HepG2 (cell line): ENCODE results near the gene CDK10. TPM values are rescaled to one million over a fixed set of nuclear protein-coding genes. Genes with fewer than 3 reads are reported as not detected.

ENCODE experiments used
- CC2D1A ChIP-seq: sonication (generic); formaldehyde crosslinking; IDR thresholded peaks from 2 replicates; pipeline ENCODE4 v1.8.1; 2023; ENCODE audit warnings: mild to moderate bottlenecking, missing genetic modification reagents
- FLYWCH1 ChIP-seq: sonication (generic); formaldehyde crosslinking; IDR thresholded peaks from 2 replicates; pipeline ENCODE4 v1.8.1; 2023; ENCODE audit warnings: mild to moderate bottlenecking, missing genetic modification reagents
- HDAC1 ChIP-seq: sonication (generic); formaldehyde crosslinking; IDR thresholded peaks from 2 replicates; pipeline ENCODE4 v1.5.1; 2020; ENCODE audit warnings: mild to moderate bottlenecking, missing genetic modification reagents
- KLF11 ChIP-seq: IDR thresholded peaks from 2 replicates; pipeline ENCODE4 v1.6.1; 2016; ENCODE audit warnings: missing compliant biosample characterization
- MEIS2 ChIP-seq: sonication (generic); formaldehyde crosslinking; IDR thresholded peaks from 2 replicates; pipeline ENCODE4 v1.9.0; 2021; ENCODE audit warnings: mild to moderate bottlenecking, missing genetic modification reagents
- PHF5A ChIP-seq: IDR thresholded peaks from one replicate; pipeline ENCODE4 v1.6.1; 2018; ENCODE audit warnings: low read depth, missing genetic modification reagents; ENCODE audit not compliant: unreplicated experiment
- SALL1 ChIP-seq: sonication (generic); formaldehyde crosslinking; IDR thresholded peaks from 2 replicates; pipeline ENCODE4 v1.8.0; 2022; ENCODE audit warnings: mild to moderate bottlenecking, missing genetic modification reagents
- SAP130 ChIP-seq: IDR thresholded peaks from 2 replicates; pipeline ENCODE4 v1.6.1; 2016; ENCODE audit warnings: low read depth
- SPEN ChIP-seq: sonication (generic); formaldehyde crosslinking; IDR thresholded peaks from 2 replicates; pipeline ENCODE4 v1.5.1; 2020; ENCODE audit warnings: low read depth, mild to moderate bottlenecking, missing genetic modification reagents
- YEATS4 ChIP-seq: sonication (generic); formaldehyde crosslinking; IDR thresholded peaks from 2 replicates; pipeline ENCODE4 v1.4.0; 2020; ENCODE audit warnings: missing genetic modification reagents, borderline replicate concordance
- ZNF138 ChIP-seq: sonication (generic); formaldehyde crosslinking; IDR thresholded peaks from 2 replicates; pipeline ENCODE4 v1.5.0; 2020; ENCODE audit warnings: mild to moderate bottlenecking, low read depth, missing genetic modification reagents
- ZNF720 ChIP-seq: sonication (generic); formaldehyde crosslinking; IDR thresholded peaks from 2 replicates; pipeline ENCODE4 v1.4.0; 2020; ENCODE audit warnings: missing genetic modification reagents
- polyA plus RNA-seq, 8 experiments: library from polyadenylated mRNA; depleted of rRNA in 3 of 8; stranded (reverse) in 7 of 8; unstranded in 1 of 8; fragments of >200 nt; fragmentation: Illumina TruSeq in 4 of 8; extraction: Trizol in 4 of 8; gene quantifications; 2 replicates each; pipeline versions ENCODE4 v1.2.1 to v1.2.3, GENCODE V29; 2011 to 2016; ENCODE audit warnings: low read depth in 4 of 8, missing spikeins in 1 of 8, mixed read lengths in 1 of 8; ENCODE audit not compliant: insufficient read depth in 1 of 8
- total RNA-seq, 5 experiments: library from RNA; depleted of rRNA; stranded (reverse); fragments of >200 nt; fragmentation: Illumina TruSeq; extraction: Trizol; gene quantifications; 2 replicates each; pipeline ENCODE4 v1.2.3, GENCODE V29; 2016; ENCODE audit warnings: low read depth in 1 of 5
- TF ChIP-seq, protein P1 (sequence below): IDR thresholded peaks from 2 replicates; pipeline ENCODE4 v1.6.1; 2016; ENCODE audit warnings: control low read depth
- TF ChIP-seq, protein P2 (sequence below): sonication (generic); formaldehyde crosslinking; IDR thresholded peaks from 2 replicates; pipeline ENCODE4; 2020; ENCODE audit warnings: missing genetic modification reagents, mild to moderate bottlenecking, borderline replicate concordance
- TF ChIP-seq, protein P3 (sequence below): sonication (generic); formaldehyde crosslinking; IDR thresholded peaks from 2 replicates; pipeline ENCODE4 v1.5.0; 2020; ENCODE audit warnings: missing genetic modification reagents
- TF ChIP-seq, protein P4 (sequence below): sonication (generic); formaldehyde crosslinking; IDR thresholded peaks from 2 replicates; pipeline ENCODE4 v1.4.0; 2020; ENCODE audit warnings: missing genetic modification reagents
- TF ChIP-seq, protein P5 (sequence below): sonication (generic); formaldehyde crosslinking; IDR thresholded peaks from 2 replicates; pipeline ENCODE4 v1.5.0; 2020; ENCODE audit warnings: missing genetic modification reagents
- TF ChIP-seq, protein P6 (sequence below): sonication (generic); formaldehyde crosslinking; conservative IDR thresholded peaks from 2 replicates; pipeline ENCODE4 v1.4.0; 2020; ENCODE audit warnings: missing genetic modification reagents

The CDK10 gene
- total and polyA plus RNA-seq, 2 of the 13 experiments (the other 11 are each of a cell fraction or from before 2014, with no cell fraction given), result 2.5 to 3.9 TPM

DNA sequence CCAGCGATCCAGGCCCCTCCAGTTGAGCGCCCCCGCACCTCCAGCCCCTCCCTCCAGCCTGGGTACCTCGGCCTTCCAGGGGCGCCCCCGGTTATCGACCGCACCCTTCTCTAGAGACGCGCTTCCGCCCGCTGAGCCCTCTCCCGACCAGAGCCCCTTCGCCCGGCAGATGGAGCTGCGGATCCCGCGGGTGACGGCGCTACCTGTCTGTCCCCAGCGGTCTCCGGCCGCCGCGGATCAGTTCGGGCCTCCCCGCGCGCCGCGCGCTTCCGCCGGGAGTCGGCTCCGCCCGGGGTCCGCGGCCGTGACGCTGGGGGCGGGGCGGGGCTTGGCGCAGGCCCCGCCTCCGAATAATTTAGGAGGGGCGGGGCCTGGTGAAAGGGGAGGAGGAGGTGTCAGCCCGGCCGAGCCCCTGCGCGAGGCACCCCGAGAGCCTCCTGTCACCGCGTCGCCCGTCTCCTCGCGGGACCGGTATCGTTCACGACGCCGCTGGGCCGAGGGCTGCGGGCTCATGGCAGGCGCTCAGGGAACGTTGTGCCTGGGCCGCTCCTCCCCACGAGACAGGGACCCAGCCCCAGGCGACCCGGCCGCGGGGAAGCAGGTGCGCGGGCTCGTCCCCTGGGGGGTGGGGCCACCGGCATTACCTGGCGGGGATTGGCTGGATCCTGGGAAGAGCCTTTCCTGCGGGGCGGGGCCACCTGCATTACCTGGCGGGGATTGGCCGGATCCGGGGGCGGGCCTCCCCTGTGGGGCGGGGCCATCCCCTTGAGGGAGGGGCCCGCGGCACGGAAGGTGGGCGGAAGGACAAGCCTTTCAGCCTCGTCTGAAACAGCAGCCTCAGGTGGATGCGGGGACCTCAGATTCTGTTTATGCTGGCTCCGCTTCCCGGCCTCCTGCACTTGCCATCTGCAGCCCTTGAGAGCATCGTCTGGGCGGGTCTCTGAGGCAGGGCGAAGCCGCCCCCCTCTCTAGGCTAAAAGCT, 15.2 kb downstream of the CDK10 start, which contains the start of gene SPATA2L (continued):
- TF ChIP-seq MEIS2 (CRISPR knock-in tag) (peak; percentile 84), ZNF720 (no peak), HDAC1 (CRISPR knock-in tag) (peak; percentile 91), PHF5A (CRISPR knock-in tag) (peak; percentile 17), SAP130 (CRISPR knock-in tag) (peak; percentile 95), YEATS4 (CRISPR knock-in tag) (peak; percentile 24; the same call in 1 of the 2 replicates), KLF11 (peak; percentile 70; the same call in 1 of the 2 replicates), SALL1 (CRISPR knock-in tag) (peak; percentile 79), CC2D1A (CRISPR knock-in tag) (0 out of 2 replicates have a peak, but pooled peaks have one; percentile 58), FLYWCH1 (CRISPR knock-in tag) (no peak), ZNF138 (CRISPR knock-in tag) (no peak), SPEN (CRISPR knock-in tag) (peak; percentile 62)
- TF ChIP-seq, protein P1, sequence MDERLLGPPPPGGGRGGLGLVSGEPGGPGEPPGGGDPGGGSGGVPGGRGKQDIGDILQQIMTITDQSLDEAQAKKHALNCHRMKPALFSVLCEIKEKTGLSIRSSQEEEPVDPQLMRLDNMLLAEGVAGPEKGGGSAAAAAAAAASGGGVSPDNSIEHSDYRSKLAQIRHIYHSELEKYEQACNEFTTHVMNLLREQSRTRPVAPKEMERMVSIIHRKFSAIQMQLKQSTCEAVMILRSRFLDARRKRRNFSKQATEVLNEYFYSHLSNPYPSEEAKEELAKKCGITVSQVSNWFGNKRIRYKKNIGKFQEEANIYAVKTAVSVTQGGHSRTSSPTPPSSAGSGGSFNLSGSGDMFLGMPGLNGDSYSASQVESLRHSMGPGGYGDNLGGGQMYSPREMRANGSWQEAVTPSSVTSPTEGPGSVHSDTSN (CRISPR knock-in tag), result no peak
- TF ChIP-seq, protein P2, sequence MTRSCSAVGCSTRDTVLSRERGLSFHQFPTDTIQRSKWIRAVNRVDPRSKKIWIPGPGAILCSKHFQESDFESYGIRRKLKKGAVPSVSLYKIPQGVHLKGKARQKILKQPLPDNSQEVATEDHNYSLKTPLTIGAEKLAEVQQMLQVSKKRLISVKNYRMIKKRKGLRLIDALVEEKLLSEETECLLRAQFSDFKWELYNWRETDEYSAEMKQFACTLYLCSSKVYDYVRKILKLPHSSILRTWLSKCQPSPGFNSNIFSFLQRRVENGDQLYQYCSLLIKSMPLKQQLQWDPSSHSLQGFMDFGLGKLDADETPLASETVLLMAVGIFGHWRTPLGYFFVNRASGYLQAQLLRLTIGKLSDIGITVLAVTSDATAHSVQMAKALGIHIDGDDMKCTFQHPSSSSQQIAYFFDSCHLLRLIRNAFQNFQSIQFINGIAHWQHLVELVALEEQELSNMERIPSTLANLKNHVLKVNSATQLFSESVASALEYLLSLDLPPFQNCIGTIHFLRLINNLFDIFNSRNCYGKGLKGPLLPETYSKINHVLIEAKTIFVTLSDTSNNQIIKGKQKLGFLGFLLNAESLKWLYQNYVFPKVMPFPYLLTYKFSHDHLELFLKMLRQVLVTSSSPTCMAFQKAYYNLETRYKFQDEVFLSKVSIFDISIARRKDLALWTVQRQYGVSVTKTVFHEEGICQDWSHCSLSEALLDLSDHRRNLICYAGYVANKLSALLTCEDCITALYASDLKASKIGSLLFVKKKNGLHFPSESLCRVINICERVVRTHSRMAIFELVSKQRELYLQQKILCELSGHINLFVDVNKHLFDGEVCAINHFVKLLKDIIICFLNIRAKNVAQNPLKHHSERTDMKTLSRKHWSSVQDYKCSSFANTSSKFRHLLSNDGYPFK (CRISPR knock-in tag), result peak; percentile 45; the same call in 1 of the 2 replicates
- TF ChIP-seq, protein P3, sequence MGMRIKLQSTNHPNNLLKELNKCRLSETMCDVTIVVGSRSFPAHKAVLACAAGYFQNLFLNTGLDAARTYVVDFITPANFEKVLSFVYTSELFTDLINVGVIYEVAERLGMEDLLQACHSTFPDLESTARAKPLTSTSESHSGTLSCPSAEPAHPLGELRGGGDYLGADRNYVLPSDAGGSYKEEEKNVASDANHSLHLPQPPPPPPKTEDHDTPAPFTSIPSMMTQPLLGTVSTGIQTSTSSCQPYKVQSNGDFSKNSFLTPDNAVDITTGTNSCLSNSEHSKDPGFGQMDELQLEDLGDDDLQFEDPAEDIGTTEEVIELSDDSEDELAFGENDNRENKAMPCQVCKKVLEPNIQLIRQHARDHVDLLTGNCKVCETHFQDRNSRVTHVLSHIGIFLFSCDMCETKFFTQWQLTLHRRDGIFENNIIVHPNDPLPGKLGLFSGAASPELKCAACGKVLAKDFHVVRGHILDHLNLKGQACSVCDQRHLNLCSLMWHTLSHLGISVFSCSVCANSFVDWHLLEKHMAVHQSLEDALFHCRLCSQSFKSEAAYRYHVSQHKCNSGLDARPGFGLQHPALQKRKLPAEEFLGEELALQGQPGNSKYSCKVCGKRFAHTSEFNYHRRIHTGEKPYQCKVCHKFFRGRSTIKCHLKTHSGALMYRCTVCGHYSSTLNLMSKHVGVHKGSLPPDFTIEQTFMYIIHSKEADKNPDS, result no peak
- TF ChIP-seq, protein P4, sequence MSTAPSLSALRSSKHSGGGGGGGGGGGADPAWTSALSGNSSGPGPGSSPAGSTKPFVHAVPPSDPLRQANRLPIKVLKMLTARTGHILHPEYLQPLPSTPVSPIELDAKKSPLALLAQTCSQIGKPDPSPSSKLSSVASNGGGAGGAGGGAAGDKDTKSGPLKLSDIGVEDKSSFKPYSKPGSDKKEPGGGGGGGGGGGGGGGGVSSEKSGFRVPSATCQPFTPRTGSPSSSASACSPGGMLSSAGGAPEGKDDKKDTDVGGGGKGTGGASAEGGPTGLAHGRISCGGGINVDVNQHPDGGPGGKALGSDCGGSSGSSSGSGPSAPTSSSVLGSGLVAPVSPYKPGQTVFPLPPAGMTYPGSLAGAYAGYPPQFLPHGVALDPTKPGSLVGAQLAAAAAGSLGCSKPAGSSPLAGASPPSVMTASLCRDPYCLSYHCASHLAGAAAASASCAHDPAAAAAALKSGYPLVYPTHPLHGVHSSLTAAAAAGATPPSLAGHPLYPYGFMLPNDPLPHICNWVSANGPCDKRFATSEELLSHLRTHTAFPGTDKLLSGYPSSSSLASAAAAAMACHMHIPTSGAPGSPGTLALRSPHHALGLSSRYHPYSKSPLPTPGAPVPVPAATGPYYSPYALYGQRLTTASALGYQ, result peak; percentile 64; the same call in 1 of the 2 replicates
- TF ChIP-seq, protein P5, sequence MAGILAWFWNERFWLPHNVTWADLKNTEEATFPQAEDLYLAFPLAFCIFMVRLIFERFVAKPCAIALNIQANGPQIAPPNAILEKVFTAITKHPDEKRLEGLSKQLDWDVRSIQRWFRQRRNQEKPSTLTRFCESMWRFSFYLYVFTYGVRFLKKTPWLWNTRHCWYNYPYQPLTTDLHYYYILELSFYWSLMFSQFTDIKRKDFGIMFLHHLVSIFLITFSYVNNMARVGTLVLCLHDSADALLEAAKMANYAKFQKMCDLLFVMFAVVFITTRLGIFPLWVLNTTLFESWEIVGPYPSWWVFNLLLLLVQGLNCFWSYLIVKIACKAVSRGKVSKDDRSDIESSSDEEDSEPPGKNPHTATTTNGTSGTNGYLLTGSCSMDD (CRISPR knock-in tag), result no peak
- TF ChIP-seq, protein P6, sequence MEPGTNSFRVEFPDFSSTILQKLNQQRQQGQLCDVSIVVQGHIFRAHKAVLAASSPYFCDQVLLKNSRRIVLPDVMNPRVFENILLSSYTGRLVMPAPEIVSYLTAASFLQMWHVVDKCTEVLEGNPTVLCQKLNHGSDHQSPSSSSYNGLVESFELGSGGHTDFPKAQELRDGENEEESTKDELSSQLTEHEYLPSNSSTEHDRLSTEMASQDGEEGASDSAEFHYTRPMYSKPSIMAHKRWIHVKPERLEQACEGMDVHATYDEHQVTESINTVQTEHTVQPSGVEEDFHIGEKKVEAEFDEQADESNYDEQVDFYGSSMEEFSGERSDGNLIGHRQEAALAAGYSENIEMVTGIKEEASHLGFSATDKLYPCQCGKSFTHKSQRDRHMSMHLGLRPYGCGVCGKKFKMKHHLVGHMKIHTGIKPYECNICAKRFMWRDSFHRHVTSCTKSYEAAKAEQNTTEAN (CRISPR knock-in tag), result 0 out of 2 replicates have a peak, but pooled peaks have one; percentile 37
